Uterus (tissue), 4 donors: ENCODE measurements around the gene HDC. TPM values are rescaled to one million over a fixed set of nuclear protein-coding genes. Genes with fewer than 3 reads are reported as not detected.

Experiments used
- DNase-seq, 2 donors: peaks; one replicate each; pipeline ENCODE4 v3.0.0-alpha.2; 2019 to 2020
- H3K27ac ChIP-seq, 2 donors: fragments of 200-600 bp; sonication (generic); 1 replicate in 1 of 2; 2 replicates in 1 of 2; pipeline ENCODE4 v1.5.1; 2016 to 2018
- H3K27me3 ChIP-seq, 2 donors: fragments of 200-600 bp; sonication (generic); one replicate each; pipeline ENCODE4 v1.5.1; 2018 to 2019; ENCODE audit warnings: control low read depth in 1 of 2
- H3K36me3 ChIP-seq, 2 donors: fragments of 200-600 bp; sonication (generic); one replicate each; pipeline ENCODE4 v1.5.1; 2019; ENCODE audit warnings: control low read depth in 1 of 2
- H3K4me1 ChIP-seq, 2 donors: fragments of 200-600 bp; sonication (generic); one replicate each; pipeline ENCODE4 v1.5.1; 2018 to 2019; ENCODE audit warnings: control low read depth in 1 of 2
- H3K4me3 ChIP-seq, 2 donors: fragments of 200-600 bp; sonication (generic); 1 replicate in 1 of 2; 2 replicates in 1 of 2; pipeline ENCODE4 v1.5.1; 2018 to 2019; ENCODE audit warnings: mild to moderate bottlenecking in 1 of 2
- H3K9me3 ChIP-seq, 2 donors: fragments of 200-600 bp; sonication (generic); one replicate each; pipeline ENCODE4 v1.5.1; 2019; ENCODE audit warnings: control low read depth in 1 of 2
- POLR2A ChIP-seq, 2 donors: fragments of 450-650 bp; IDR thresholded peaks; one replicate each; pipeline ENCODE4 v1.6.1; 2016; ENCODE audit warnings: antibody characterized with exemption in 2 of 2, mild to moderate bottlenecking in 1 of 2, moderate library complexity in 1 of 2
- intact Hi-C: fragments of 100-400 bp; cut with DNase I; formaldehyde crosslinking; loops from one replicate; pipeline ENCODE4 v1.15.1; 2023; ENCODE audit warnings: low total_unique reads
- total RNA-seq, 4 donors: library from RNA; depleted of rRNA in 3 of 4; stranded (reverse); fragments of >200 nt in 3 of 4; gene quantifications; one replicate each; pipeline versions ENCODE4 v1.1.0 to v1.2.4, GENCODE V29; 2014 to 2023
- TF ChIP-seq, protein P1 (sequence below), 4 experiments: fragments of 200-600 bp in 2 of 4; fragments of 450-650 bp in 2 of 4; sonication (generic) in 2 of 4; IDR thresholded peaks; one replicate each; pipeline ENCODE4 v1.5.1; 2016 to 2019; ENCODE audit warnings: antibody characterized with exemption in 4 of 4, mild to moderate bottlenecking in 2 of 4, moderate library complexity in 1 of 4
- donor health status: DM: yes; HTN: yes; CAD: no.

HDC gene
- total RNA-seq, 4 donors from 2014 or later: 2.1 to 49.2 (median 3.6) TPM; not detected in 1

DNA sequence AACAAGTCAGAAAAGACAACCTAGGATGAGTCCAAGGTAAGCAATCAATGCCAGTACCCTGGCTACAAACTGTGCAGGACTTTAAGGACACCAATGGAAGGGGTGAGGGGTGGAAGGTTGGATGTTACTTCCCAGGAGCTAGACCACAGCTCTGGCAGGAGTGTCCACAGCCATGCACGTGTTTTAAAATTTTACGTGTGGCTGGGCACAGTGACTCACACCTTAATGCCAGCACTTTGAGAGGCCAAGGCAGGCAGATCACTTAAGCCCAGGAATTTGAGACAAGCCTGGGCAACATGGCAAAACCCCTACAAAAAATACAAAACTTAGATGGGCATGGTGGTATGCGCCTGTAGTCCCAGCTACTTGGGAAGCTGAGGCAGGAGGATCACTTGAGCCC lies 14.7 kb upstream of the HDC start:
- no peak for TF ChIP-seq POLR2A (IDR thresholded peaks at IDR 0.05)
- TF ChIP-seq, protein P1, sequence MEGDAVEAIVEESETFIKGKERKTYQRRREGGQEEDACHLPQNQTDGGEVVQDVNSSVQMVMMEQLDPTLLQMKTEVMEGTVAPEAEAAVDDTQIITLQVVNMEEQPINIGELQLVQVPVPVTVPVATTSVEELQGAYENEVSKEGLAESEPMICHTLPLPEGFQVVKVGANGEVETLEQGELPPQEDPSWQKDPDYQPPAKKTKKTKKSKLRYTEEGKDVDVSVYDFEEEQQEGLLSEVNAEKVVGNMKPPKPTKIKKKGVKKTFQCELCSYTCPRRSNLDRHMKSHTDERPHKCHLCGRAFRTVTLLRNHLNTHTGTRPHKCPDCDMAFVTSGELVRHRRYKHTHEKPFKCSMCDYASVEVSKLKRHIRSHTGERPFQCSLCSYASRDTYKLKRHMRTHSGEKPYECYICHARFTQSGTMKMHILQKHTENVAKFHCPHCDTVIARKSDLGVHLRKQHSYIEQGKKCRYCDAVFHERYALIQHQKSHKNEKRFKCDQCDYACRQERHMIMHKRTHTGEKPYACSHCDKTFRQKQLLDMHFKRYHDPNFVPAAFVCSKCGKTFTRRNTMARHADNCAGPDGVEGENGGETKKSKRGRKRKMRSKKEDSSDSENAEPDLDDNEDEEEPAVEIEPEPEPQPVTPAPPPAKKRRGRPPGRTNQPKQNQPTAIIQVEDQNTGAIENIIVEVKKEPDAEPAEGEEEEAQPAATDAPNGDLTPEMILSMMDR (IDR thresholded peaks at IDR 0.05): no peak
- DNase-seq: no peak
- no peaks in the 10 kb centered on the region for H3K27me3 ChIP-seq
- H3K4me3 ChIP-seq: no peak overlapping the region
- intact Hi-C loops: loop anchor here (10.0 kb wide), 1 partner anchor 1255 kb away; no protein-coding TSS in a partner anchor
- no peaks in the 10 kb centered on the region for H3K9me3 ChIP-seq
- H3K36me3 ChIP-seq: no peaks in the 10 kb centered on the region
- H3K4me1 ChIP-seq: no peaks in the 10 kb centered on the region
- H3K27ac ChIP-seq: no peak overlapping the region

DNA sequence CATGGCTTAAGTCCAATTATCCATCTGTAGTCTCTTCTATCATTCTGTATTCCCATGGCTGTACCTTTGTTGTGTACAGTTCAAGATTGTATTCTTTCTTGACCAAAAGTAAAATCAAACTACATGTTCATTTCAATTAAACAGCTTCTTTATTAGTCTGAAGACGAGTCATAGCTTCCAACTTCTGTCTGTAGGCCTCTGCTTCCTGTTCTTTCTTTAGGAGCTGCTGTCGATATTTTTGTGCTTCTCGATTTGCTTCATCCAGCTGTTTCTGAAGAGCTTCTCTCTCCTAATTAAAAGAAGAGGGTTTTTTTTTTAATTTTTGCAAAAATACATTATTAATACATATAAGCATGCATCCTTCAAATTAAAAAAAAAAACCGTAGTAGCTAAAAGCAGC lies 13.0 kb upstream of the HDC start:
- Histone ChIP-seq H3K4me3 (no peak overlapping the region), H3K36me3 (no peaks in the 10 kb centered on the region), H3K9me3 (no peaks in the 10 kb centered on the region), H3K27ac (no peak overlapping the region), H3K4me1 (no peaks in the 10 kb centered on the region), H3K27me3 (no peaks in the 10 kb centered on the region)
- no peak for DNase-seq
- TF ChIP-seq, protein P1 (IDR thresholded peaks at IDR 0.05): no peak
- TF ChIP-seq POLR2A (IDR thresholded peaks at IDR 0.05): no peak
- intact Hi-C loops: no loop called here

DNA sequence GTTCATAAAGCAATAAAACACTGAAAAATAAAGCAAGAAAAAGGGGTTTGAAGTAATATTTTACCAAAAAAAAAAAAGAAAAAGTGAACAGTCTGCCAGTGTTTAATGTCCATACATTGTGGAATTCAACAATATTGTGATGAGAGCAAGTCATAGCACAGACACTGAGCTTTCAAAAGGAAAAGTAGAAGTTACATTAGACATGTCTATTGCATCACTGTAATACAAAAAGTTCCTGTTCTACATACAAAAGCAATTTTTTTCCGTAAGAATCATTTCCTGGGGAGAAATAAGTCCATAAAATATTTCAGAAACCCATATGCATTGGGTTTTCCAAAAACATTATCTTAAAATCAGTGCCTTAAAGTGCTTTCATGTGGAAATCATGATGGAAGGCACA lies 11.8 kb upstream of the HDC start:
- TF ChIP-seq POLR2A (IDR thresholded peaks at IDR 0.05): no peak
- TF ChIP-seq, protein P1 (IDR thresholded peaks at IDR 0.05): no peak
- Histone ChIP-seq H3K27ac (no peak overlapping the region), H3K9me3 (no peaks in the 10 kb centered on the region), H3K27me3 (no peaks in the 10 kb centered on the region), H3K4me1 (no peaks in the 10 kb centered on the region), H3K4me3 (no peak overlapping the region), H3K36me3 (no peaks in the 10 kb centered on the region)
- no peak for DNase-seq
- intact Hi-C loops: no loop called here

DNA sequence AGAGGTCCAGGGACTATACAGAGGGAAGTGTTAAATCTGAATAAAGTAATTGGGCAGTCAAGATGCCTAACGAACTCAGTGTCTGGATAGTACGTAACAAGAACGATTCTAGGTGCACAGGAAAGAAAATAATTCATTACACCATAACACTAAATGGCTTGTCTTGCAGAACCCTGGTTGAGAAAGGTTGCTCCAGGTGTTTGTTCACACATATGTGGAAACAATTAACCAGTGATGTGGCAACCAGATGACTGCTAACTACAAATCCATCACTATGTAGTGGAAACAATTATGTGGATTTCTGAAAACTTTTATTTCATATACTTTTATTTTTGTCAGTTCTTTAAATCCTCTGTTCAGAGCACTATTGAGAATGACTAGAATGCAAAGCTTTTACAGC lies 10.4 kb upstream of the HDC start:
- H3K4me1 ChIP-seq: no peaks in the 10 kb centered on the region
- H3K27ac ChIP-seq: no peak overlapping the region
- DNase-seq: no peak
- H3K36me3 ChIP-seq: no peaks in the 10 kb centered on the region
- intact Hi-C loops: no loop called here
- no peak for TF ChIP-seq POLR2A (IDR thresholded peaks at IDR 0.05)
- TF ChIP-seq, protein P1 (IDR thresholded peaks at IDR 0.05): no peak
- H3K27me3 ChIP-seq: no peaks in the 10 kb centered on the region
- no peak overlapping the region for H3K4me3 ChIP-seq
- H3K9me3 ChIP-seq: no peaks in the 10 kb centered on the region

DNA sequence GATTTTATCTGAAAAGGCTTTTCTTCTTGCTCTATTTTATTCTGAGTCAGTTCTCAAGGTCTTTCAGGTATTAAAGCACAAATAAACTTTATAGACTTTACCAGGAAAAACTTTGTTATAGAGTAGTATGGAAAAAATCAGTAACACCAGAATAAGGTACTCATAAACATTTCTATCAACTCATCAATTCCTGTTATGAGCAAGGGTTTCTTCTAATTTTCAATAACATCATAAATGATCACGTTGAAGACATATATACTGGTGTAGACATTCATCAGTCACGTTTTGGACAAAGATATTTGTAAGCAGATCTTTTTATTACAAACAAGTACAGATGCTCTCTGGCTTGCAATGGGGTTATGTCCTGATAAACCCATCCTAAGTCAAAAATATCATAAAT lies 9.6 kb upstream of the HDC start:
- no peak for TF ChIP-seq POLR2A (IDR thresholded peaks at IDR 0.05)
- TF ChIP-seq, protein P1 (IDR thresholded peaks at IDR 0.05): no peak
- Histone ChIP-seq H3K27ac (no peak overlapping the region), H3K4me1 (no peaks in the 10 kb centered on the region), H3K27me3 (no peaks in the 10 kb centered on the region), H3K4me3 (no peak overlapping the region), H3K9me3 (no peaks in the 10 kb centered on the region), H3K36me3 (no peaks in the 10 kb centered on the region)
- intact Hi-C loops: no loop called here
- no peak for DNase-seq
